SU-DHL-6 (cell line): Measurements from ENCODE around the gene PKNOX2.

Experiments
- EZH2phosphoT487 ChIP-seq: fragments of 200-600 bp; sonication (generic), shearing (Covaris generic); conservative IDR thresholded peaks from 2 replicates; pipeline ENCODE4 v1.6.1; 2018; ENCODE audit warnings: mild to moderate bottlenecking, antibody characterized with exemption, low read length, moderate library complexity, mixed read lengths
- TF ChIP-seq, protein P1 (sequence below): fragments of 200-600 bp; sonication (generic); IDR thresholded peaks from one replicate; pipeline ENCODE4 v1.5.1; 2017; ENCODE audit warnings: antibody characterized with exemption, mild to moderate bottlenecking, low read length, moderate library complexity; ENCODE audit not compliant: insufficient read depth, poor library complexity, severe bottlenecking

DNA sequence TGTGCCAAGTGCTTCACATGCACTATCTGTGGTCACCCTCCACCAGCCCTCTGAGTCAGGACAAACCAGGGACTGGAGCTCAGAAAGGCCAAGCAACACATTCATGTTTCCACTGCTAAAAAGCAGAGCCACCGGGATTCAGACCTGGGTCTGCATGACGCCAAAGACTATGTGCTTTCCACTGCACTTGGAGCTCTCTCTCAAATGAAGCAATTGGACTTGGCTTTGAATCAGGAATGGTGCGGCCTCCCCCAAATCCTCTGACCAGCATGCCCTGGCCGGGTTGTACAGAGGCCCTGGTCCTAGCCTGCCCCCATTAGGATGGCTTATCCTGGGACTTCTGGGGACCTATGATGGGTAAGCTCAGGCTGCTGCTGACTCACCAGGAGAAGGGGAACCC lies 80.7 kb downstream of the PKNOX2 start:
- TF ChIP-seq, protein P1, sequence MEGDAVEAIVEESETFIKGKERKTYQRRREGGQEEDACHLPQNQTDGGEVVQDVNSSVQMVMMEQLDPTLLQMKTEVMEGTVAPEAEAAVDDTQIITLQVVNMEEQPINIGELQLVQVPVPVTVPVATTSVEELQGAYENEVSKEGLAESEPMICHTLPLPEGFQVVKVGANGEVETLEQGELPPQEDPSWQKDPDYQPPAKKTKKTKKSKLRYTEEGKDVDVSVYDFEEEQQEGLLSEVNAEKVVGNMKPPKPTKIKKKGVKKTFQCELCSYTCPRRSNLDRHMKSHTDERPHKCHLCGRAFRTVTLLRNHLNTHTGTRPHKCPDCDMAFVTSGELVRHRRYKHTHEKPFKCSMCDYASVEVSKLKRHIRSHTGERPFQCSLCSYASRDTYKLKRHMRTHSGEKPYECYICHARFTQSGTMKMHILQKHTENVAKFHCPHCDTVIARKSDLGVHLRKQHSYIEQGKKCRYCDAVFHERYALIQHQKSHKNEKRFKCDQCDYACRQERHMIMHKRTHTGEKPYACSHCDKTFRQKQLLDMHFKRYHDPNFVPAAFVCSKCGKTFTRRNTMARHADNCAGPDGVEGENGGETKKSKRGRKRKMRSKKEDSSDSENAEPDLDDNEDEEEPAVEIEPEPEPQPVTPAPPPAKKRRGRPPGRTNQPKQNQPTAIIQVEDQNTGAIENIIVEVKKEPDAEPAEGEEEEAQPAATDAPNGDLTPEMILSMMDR: no peak
- no peak for TF ChIP-seq EZH2phosphoT487
